ENCODE data around the gene WAS.
A peak's percentile ranks its signal among the peaks of the same experiment; 100 is the strongest.

DNA sequence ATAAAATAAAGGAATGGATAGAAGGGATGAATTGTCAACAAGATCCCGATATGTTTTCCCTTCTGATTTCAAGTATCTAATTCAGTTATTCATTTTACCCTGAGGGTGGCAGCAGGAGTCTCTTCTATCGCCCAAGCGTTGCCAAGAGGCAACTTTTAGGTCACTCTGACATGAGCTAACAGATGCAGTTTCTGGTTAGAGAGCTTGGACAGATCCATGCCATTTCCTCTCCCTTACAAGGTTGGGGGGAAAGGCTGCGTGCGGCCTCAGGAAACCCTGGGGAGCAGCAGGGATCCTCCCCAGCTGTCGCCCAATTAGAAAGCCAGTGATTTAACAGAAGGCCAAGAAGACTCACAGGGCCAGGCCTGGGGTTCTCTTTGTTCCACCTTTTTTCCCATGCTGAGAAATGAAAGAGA lies 35.3 kb upstream of the WAS start:
- TF ChIP-seq TAF1 (IDR thresholded peaks at IDR 0.05; ENCODE audit: borderline replicate concordance, low read depth, low read length) (no peak), FOXJ3 (CRISPR knock-in tag; IDR thresholded peaks at IDR 0.05) (no peak), RAD21 (IDR thresholded peaks at IDR 0.05; ENCODE audit: low read length) (peak; percentile 66), SIN3A (IDR thresholded peaks at IDR 0.05; ENCODE audit: borderline replicate concordance, low read depth, low read length) (no peak), SMC3 (IDR thresholded peaks at IDR 0.05; ENCODE audit: low read depth, low read length) (0 out of 2 replicates have a peak, but pooled peaks have one; percentile 35), RCOR1 (IDR thresholded peaks at IDR 0.05; ENCODE audit: low read length) (no peak)
- TF ChIP-seq, protein P1, sequence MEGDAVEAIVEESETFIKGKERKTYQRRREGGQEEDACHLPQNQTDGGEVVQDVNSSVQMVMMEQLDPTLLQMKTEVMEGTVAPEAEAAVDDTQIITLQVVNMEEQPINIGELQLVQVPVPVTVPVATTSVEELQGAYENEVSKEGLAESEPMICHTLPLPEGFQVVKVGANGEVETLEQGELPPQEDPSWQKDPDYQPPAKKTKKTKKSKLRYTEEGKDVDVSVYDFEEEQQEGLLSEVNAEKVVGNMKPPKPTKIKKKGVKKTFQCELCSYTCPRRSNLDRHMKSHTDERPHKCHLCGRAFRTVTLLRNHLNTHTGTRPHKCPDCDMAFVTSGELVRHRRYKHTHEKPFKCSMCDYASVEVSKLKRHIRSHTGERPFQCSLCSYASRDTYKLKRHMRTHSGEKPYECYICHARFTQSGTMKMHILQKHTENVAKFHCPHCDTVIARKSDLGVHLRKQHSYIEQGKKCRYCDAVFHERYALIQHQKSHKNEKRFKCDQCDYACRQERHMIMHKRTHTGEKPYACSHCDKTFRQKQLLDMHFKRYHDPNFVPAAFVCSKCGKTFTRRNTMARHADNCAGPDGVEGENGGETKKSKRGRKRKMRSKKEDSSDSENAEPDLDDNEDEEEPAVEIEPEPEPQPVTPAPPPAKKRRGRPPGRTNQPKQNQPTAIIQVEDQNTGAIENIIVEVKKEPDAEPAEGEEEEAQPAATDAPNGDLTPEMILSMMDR (IDR thresholded peaks at IDR 0.05), result peak; percentile 45
- TF ChIP-seq, protein P2, sequence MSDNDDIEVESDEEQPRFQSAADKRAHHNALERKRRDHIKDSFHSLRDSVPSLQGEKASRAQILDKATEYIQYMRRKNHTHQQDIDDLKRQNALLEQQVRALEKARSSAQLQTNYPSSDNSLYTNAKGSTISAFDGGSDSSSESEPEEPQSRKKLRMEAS (IDR thresholded peaks at IDR 0.05; ENCODE audit: low read depth), result no peak
- TF ChIP-seq, protein P3, sequence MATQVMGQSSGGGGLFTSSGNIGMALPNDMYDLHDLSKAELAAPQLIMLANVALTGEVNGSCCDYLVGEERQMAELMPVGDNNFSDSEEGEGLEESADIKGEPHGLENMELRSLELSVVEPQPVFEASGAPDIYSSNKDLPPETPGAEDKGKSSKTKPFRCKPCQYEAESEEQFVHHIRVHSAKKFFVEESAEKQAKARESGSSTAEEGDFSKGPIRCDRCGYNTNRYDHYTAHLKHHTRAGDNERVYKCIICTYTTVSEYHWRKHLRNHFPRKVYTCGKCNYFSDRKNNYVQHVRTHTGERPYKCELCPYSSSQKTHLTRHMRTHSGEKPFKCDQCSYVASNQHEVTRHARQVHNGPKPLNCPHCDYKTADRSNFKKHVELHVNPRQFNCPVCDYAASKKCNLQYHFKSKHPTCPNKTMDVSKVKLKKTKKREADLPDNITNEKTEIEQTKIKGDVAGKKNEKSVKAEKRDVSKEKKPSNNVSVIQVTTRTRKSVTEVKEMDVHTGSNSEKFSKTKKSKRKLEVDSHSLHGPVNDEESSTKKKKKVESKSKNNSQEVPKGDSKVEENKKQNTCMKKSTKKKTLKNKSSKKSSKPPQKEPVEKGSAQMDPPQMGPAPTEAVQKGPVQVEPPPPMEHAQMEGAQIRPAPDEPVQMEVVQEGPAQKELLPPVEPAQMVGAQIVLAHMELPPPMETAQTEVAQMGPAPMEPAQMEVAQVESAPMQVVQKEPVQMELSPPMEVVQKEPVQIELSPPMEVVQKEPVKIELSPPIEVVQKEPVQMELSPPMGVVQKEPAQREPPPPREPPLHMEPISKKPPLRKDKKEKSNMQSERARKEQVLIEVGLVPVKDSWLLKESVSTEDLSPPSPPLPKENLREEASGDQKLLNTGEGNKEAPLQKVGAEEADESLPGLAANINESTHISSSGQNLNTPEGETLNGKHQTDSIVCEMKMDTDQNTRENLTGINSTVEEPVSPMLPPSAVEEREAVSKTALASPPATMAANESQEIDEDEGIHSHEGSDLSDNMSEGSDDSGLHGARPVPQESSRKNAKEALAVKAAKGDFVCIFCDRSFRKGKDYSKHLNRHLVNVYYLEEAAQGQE (IDR thresholded peaks at IDR 0.05; ENCODE audit: low read depth, low read length), result no peak
- TF ChIP-seq, protein P4, sequence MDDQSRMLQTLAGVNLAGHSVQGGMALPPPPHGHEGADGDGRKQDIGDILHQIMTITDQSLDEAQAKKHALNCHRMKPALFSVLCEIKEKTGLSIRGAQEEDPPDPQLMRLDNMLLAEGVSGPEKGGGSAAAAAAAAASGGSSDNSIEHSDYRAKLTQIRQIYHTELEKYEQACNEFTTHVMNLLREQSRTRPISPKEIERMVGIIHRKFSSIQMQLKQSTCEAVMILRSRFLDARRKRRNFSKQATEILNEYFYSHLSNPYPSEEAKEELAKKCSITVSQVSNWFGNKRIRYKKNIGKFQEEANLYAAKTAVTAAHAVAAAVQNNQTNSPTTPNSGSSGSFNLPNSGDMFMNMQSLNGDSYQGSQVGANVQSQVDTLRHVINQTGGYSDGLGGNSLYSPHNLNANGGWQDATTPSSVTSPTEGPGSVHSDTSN (IDR thresholded peaks at IDR 0.05), result no peak
